Skeletal muscle tissue (tissue), 4 donors: ENCODE data around the gene CALML3. TPM values are rescaled to one million over a fixed set of nuclear protein-coding genes. Genes with fewer than 3 reads are reported as not detected.
"Not testable (repeated sequence)": the region's sequence is repeated elsewhere in the genome, so short reads cannot be mapped to it uniquely, and the experiment has no call there.

Experiments
- H3K27ac ChIP-seq: one replicate; pipeline ENCODE4 v1.7.0; 2013; ENCODE audit warnings: mild to moderate bottlenecking, low read depth, low read length, inconsistent platforms
- H3K27me3 ChIP-seq, 3 donors: one replicate each; pipeline ENCODE4 v1.7.0; 2013; ENCODE audit warnings: low read length in 3 of 3; ENCODE audit not compliant: control insufficient read depth in 3 of 3, insufficient read depth in 3 of 3
- H3K36me3 ChIP-seq, 3 donors: one replicate each; pipeline ENCODE4 v1.7.0; 2013; ENCODE audit warnings: low read length in 3 of 3; ENCODE audit not compliant: control insufficient read depth in 3 of 3, insufficient read depth in 3 of 3
- H3K4me1 ChIP-seq, 3 donors: one replicate each; pipeline ENCODE4 v1.7.0; 2013; ENCODE audit warnings: low read length in 3 of 3, mild to moderate bottlenecking in 3 of 3; ENCODE audit not compliant: control insufficient read depth in 3 of 3, insufficient read depth in 3 of 3
- H3K4me3 ChIP-seq, 3 donors: one replicate each; pipeline ENCODE4 v1.7.0; 2013; ENCODE audit warnings: low read length in 3 of 3
- H3K9ac ChIP-seq, 3 donors: one replicate each; pipeline ENCODE4 v1.7.0; 2013; ENCODE audit warnings: low read length in 3 of 3, mild to moderate bottlenecking in 3 of 3, moderate library complexity in 2 of 3, low read depth in 1 of 3
- H3K9me3 ChIP-seq, 3 donors: one replicate each; pipeline ENCODE4 v1.7.0; 2013; ENCODE audit warnings: low read length in 3 of 3; ENCODE audit not compliant: control insufficient read depth in 3 of 3
- total RNA-seq: library from RNA; depleted of rRNA; stranded (reverse); fragments of >200 nt; gene quantifications from one replicate; pipeline ENCODE4 v1.2.3, GENCODE V29; 2014
- donor health status: Osteomylitis.

The CALML3 gene
- not detected for total RNA-seq

DNA sequence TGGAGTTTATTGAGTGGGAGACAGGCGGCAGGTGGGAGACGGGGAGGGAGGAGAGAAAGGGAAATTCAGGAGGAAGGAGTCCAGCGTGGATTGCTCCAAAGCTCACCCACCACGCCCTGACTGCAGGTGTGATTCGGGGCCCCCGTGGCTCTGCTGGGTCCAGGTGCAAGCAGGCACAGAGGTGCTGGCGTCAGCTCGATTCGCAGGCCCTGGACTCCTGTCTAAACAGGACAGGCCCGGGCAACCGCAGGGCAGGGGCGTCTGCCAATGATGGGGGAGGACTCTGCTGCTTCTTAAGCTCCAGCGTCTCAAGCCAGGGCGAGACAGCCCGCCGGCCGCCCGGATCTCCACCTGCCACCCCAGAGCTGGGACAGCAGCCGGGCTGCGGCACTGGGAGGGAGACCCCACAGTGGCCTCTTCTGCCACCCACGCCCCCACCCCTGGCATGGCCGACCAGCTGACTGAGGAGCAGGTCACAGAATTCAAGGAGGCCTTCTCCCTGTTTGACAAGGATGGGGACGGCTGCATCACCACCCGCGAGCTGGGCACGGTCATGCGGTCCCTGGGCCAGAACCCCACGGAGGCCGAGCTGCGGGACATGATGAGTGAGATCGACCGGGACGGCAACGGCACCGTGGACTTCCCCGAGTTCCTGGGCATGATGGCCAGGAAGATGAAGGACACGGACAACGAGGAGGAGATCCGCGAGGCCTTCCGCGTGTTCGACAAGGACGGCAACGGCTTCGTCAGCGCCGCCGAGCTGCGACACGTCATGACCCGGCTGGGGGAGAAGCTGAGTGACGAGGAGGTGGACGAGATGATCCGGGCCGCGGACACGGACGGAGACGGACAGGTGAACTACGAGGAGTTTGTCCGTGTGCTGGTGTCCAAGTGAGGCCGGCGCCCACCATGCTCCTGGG, at the start of gene CALML3:
Gene CALML3, plus strand, starts transcription at position 321 of the 920 bp plus-strand sequence. Its CDS starts 125 bp downstream, at position 446.
- Histone ChIP-seq H3K9me3 (no peaks in the 10 kb centered on the region), H3K27me3 (no peaks in the 10 kb centered on the region), H3K36me3 (no peaks in the 10 kb centered on the region), H3K4me3 (no peak within 1 kb of the TSS), H3K27ac (no peak within 1 kb of the TSS), H3K9ac (no peak within 1 kb of the TSS), H3K4me1 (peaks cover 3 to 10% (median 5%) of the 10 kb centered on the region in 3 donors)

DNA sequence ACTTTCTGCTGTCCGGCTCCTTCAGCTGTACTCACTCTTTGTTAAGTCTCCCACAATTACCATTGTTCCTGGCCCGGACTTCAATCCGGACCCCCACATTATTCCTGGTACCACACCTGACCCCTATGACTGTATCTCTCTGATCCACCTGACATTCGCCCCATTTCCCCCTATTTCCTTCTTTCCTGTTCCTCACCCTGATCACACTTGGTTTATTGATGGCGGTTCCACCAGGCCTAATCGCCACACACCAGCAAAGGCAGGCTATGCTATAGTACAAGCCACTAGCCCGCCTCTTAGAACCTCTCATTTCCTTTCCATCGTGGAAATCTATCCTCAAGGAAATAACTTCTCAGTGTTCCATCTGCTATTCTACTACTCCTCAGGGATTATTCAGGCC, 49.7 kb upstream of the CALML3 start:
- H3K9ac ChIP-seq, H3K27me3 ChIP-seq, H3K9me3 ChIP-seq, H3K4me1 ChIP-seq, H3K36me3 ChIP-seq, H3K27ac ChIP-seq, H3K4me3 ChIP-seq: not testable (repeated sequence)

DNA sequence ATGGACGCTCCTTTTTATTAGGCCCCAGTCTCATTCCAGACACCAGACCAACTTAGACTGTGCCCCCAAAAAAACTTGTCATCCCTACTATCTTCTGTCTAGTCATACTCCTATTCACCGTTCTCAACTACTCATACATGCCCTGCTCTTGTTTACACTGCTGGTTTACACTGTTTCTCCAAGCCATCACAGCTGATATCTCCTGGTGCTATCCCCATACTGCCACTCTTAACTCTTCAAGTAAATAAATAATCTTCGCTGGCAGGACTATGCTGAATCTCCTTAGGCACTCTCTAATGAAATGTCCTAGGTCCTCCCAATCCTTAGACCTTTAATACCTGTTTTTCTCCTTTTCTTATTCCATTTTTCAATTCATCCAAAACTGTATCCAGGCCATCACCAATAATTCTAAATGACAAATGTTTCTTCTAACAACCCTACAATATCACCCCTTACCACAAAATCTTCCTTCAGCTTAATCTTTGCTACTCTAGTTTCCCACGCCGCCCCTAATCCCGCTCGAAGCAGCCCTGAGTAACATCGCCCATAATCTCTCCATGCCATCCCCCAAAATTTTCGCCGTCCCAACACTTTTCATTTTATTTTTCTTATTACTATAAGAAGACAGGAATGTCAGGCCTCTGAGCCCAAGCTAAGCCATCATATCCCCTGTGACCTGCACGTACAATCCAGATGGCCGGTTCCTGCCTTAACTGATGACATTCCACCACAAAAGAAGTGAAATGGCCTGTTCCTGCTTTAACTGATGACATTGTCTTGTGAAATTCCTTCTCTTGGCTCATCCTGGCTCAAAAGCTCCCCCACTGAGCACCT, 48.6 kb upstream of the CALML3 start:
- H3K4me1 ChIP-seq, H3K4me3 ChIP-seq, H3K36me3 ChIP-seq, H3K27me3 ChIP-seq, H3K9me3 ChIP-seq, H3K27ac ChIP-seq, H3K9ac ChIP-seq: not testable (repeated sequence)

DNA sequence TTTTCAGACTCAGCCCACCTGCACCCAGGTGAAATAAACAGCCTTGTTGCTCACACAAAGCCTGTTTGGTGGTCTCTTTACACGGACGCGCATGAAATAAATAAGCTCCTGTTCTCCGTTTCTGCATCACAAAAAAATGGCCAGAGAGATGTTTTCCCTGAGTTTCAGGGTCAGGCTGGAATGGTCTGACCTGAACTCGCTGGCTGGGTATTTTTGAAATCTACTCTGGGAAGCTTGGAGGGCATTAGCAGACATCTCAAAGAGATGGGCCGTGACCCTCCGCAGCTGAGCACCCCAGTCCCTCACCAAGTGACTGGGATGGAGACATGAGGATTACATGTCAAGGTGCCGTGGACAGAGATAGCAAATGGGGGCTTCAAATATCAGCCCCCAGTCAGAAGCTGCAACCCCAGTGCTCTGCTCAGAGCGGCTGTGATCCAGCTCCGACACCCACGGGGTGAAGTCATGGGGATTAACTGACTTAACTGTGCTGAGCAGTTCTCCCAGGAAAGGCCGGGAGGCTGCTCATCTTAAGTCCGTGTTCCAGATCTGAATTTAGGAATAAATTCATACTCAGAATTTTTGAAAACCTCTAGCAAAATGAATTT, 47.7 kb upstream of the CALML3 start:
- no peaks in the 10 kb centered on the region for H3K36me3 ChIP-seq
- H3K9me3 ChIP-seq: no peaks in the 10 kb centered on the region
- H3K27me3 ChIP-seq: no peaks in the 10 kb centered on the region
- H3K27ac ChIP-seq: no peak overlapping the region
- no peak overlapping the region for H3K4me3 ChIP-seq
- no peaks in the 10 kb centered on the region for H3K4me1 ChIP-seq
- no peak overlapping the region for H3K9ac ChIP-seq

DNA sequence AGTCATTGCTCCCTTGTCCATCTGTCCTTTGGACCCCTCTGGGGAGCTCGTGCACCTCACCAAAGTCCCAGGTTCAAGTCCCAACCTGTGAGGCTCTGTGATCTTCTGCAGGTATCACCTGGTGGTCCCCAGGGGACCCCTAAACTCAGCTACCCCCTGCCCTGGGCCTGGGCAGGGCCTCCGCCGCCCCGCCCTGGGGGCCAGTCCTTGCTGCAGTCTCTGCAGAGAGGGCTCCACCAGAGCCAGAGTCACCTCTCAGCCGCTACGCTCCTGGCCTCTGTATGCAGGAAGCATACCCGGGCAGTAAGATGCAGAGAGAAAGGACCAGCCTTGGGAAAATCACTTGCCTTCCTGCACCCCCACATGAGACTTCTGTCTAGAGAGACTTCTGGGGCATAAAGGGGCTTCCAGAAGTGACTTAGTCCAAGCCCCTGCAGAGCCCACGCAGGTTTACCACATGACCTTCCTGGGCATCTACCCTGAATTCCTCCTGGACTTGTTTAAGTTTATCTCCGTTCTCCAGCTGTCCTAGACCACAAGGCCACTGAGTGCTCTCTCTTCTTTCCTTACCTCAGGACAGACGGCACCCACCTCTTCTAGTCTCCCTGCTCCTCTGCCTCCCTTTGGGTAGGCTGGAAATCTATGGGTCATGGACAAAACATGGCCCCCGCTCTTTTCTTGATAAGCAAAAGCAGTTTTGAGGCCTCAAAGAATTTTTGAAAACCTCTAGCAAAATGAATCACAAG, 46.6 kb upstream of the CALML3 start:
- Histone ChIP-seq H3K4me3 (no peak overlapping the region), H3K4me1 (no peaks in the 10 kb centered on the region), H3K27ac (no peak overlapping the region), H3K36me3 (no peaks in the 10 kb centered on the region), H3K9me3 (no peaks in the 10 kb centered on the region), H3K9ac (no peak overlapping the region), H3K27me3 (no peaks in the 10 kb centered on the region)

DNA sequence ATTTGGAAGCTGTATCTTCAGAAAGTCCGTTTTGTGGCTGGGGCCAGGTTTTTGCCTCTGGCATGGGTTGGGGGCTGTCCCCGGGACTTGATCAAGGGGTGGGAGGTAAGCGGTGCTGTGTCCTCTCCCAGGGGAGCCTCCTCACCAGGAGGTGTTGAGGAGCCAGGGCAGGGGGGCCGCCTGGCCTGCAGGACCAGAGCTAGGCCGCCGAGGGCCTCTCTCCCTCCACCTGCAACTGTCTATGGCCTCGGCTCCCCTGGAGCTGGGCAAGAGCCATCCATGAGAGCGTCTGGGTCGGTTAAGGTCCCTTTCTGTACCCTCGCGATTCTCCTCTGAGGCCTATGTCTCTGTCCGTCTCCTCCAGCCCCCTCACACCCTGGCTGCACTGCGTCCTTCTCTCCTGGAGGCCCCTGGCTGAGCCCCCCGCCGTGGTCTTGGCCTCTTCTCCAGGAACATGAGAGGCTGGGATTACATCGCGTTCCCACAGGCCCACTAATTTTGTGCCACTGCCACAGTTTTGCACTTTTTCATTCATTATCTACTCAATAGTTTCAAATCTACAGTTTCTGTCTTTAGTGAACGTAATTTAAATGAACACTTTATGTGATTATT, 46.0 kb upstream of the CALML3 start:
- Histone ChIP-seq H3K36me3 (no peaks in the 10 kb centered on the region), H3K9ac (no peak overlapping the region), H3K9me3 (no peaks in the 10 kb centered on the region), H3K27me3 (no peaks in the 10 kb centered on the region), H3K4me1 (no peaks in the 10 kb centered on the region), H3K4me3 (no peak overlapping the region), H3K27ac (no peak overlapping the region)

DNA sequence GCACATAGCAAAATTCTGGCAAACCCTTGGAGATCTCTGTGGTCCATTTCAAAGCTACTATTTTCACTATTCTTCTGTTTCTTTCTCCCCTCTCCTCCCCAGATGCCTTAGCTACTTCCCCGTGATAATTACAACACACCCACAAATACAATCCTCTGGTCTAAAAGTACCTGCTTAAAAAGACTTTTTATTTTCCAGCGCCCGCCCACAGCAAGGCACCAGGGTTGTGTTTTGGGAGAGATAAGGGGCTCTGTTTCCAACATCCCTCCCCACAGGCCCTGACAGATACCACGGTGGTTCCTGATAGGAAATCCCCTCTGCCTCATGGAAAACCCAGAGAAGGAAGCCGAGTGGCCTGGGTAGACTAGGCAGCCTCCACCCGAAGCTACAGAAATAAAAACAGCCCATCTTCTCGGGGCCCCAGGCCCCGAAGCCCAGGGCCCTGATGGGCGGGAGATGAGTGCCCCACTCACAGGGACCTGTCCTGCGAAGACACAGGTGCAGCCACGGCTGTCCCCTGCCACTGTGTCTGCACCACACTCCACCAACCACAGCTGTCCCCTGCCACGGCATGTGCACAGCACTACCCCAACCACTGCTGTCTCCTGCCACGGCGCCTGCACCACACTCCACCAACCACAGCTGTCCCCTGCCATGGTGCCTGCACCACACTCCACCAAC, 45.1 kb upstream of the CALML3 start:
- Histone ChIP-seq H3K9ac (no peak overlapping the region), H3K4me3 (no peak overlapping the region), H3K27ac (no peak overlapping the region)

DNA sequence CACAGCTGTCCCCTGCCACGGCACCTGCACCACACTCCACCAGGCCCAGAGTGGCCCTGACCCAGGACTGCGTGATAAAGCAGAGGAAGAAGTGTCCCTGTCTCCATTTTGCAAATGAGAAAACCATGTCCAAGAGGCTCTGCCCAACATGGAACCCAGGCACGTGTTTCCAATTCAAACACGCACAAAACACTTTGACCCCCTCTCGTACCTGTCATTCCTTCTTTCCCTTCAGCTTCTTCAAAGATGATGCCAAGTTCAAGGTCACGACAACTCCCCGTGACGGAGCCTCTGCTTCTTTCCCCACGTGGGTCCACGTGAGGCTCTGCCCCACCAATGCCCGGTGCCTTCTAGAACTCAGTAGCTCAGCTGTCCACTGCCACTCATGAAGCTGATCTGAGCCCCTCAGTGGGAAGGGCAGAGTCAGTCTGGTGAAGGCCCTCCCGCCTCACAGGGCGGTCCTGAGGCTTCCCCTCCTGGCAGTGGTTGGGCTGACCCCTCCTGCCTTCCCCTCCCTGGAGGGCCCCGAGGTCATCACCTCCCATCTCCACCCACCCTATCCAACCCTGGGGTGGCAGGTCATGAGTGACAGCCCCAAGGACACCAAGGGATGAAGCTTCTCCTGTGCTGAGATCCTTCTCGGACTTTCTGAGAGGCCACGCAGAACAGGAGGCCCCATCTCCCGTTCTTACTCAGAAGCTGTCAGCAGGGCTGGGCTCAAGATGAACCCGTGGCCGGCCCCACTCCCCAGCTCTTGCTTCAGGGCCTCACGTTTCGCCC, 44.4 kb upstream of the CALML3 start:
- H3K4me1 ChIP-seq: no peaks in the 10 kb centered on the region
- H3K27me3 ChIP-seq: no peaks in the 10 kb centered on the region
- H3K27ac ChIP-seq: no peak overlapping the region

More for the DNA sequence above, 45.1 kb upstream of the CALML3 start:
- Histone ChIP-seq H3K36me3 (no peaks in the 10 kb centered on the region), H3K9me3 (peaks cover 0 to 2% (median 0%) of the 10 kb centered on the region in 3 donors), H3K27me3 (no peaks in the 10 kb centered on the region), H3K4me1 (no peaks in the 10 kb centered on the region)

More for the DNA sequence above, 44.4 kb upstream of the CALML3 start:
- H3K9ac ChIP-seq: no peak overlapping the region
- H3K4me3 ChIP-seq: no peak overlapping the region
- peaks cover 0 to 2% (median 0%) of the 10 kb centered on the region in 3 donors for H3K9me3 ChIP-seq
- no peaks in the 10 kb centered on the region for H3K36me3 ChIP-seq
